GM23338 (cell line): ENCODE data around the gene AMPD3. TPM values are rescaled to one million over a fixed set of nuclear protein-coding genes. Genes with fewer than 3 reads are reported as not detected.

ENCODE experiments used
- ATAC-seq: fragments of 200-7000 bp; cut with Tn5 transposase; 3 replicates; pipeline ENCODE4 v1.9.1; 2020
- DNase-seq: peaks from one replicate; pipeline ENCODE4 v3.0.0-alpha.2; 2015; ENCODE audit warnings: low spot score
- H2AFZ ChIP-seq: fragments of 200-600 bp; sonication (generic); 2 replicates; pipeline ENCODE4 v1.8.0; 2016; ENCODE audit warnings: antibody characterized with exemption, mild to moderate bottlenecking, moderate library complexity
- H3F3A ChIP-seq: fragments of 200-600 bp; sonication (generic); replicated peaks from 2 replicates; pipeline ENCODE4 v1.8.0; 2017; ENCODE audit warnings: antibody characterized with exemption, mixed run types, low read depth
- H3K27ac ChIP-seq: fragments of 200-600 bp; sonication (generic); 2 replicates; pipeline ENCODE4 v1.6.1; 2016; ENCODE audit warnings: low read depth
- H3K27me3 ChIP-seq: fragments of 200-600 bp; sonication (generic); 2 replicates; pipeline ENCODE4 v1.8.0; 2016; ENCODE audit warnings: mild to moderate bottlenecking, mixed run types, moderate library complexity; ENCODE audit not compliant: insufficient read depth
- H3K36me3 ChIP-seq: fragments of 200-600 bp; sonication (generic); 2 replicates; pipeline ENCODE4 v1.8.0; 2016; ENCODE audit warnings: mild to moderate bottlenecking; ENCODE audit not compliant: insufficient read depth
- H3K4me1 ChIP-seq: fragments of 200-600 bp; sonication (generic); 2 replicates; pipeline ENCODE4 v1.8.0; 2016; ENCODE audit warnings: mild to moderate bottlenecking, moderate library complexity; ENCODE audit not compliant: insufficient read depth
- H3K4me2 ChIP-seq: fragments of 200-600 bp; sonication (generic); 2 replicates; pipeline ENCODE4 v1.7.1; 2017; ENCODE audit warnings: mixed run types
- H3K4me3 ChIP-seq: fragments of 200-600 bp; sonication (generic); 2 replicates; pipeline ENCODE4 v1.6.1; 2016; ENCODE audit warnings: mixed run types
- H3K79me2 ChIP-seq: fragments of 200-600 bp; sonication (generic); replicated peaks from 2 replicates; pipeline ENCODE4 v1.8.0; 2017; ENCODE audit warnings: mild to moderate bottlenecking; ENCODE audit not compliant: insufficient read depth
- H3K9me2 ChIP-seq: fragments of 200-600 bp; sonication (generic); 2 replicates; pipeline ENCODE4 v1.8.0; 2017; ENCODE audit not compliant: insufficient read depth
- H4K20me1 ChIP-seq: fragments of 200-600 bp; sonication (generic); replicated peaks from 2 replicates; pipeline ENCODE4 v1.8.0; 2017; ENCODE audit warnings: mild to moderate bottlenecking; ENCODE audit not compliant: insufficient read depth
- H3K27ac Mint-ChIP-seq: 2 replicates; pipeline ENCODE4 v1.8.0; 2020; ENCODE audit warnings: inconsistent platforms, mild to moderate bottlenecking, moderate library complexity, mixed read lengths
- H3K27me3 Mint-ChIP-seq: 3 replicates; pipeline ENCODE4 v1.8.0; 2022; ENCODE audit warnings: low read depth, mild to moderate bottlenecking, moderate library complexity, mixed read lengths, inconsistent platforms; ENCODE audit not compliant: insufficient read depth, poor library complexity
- H3K36me3 Mint-ChIP-seq: 3 replicates; pipeline ENCODE4 v1.8.0; 2021; ENCODE audit warnings: low read depth, mild to moderate bottlenecking, inconsistent platforms, moderate library complexity, mixed read lengths
- H3K4me1 Mint-ChIP-seq: 3 replicates; pipeline ENCODE4 v1.8.0; 2020; ENCODE audit warnings: mild to moderate bottlenecking, inconsistent platforms, mixed read lengths
- H3K4me3 Mint-ChIP-seq: 3 replicates; pipeline ENCODE4 v1.8.0; 2021; ENCODE audit warnings: moderate library complexity, mild to moderate bottlenecking, inconsistent platforms, mixed read lengths
- H3K9me3 Mint-ChIP-seq: 3 replicates; pipeline ENCODE4 v1.8.0; 2020; ENCODE audit warnings: moderate library complexity, mild to moderate bottlenecking, inconsistent platforms, mixed read lengths
- CREB1 ChIP-seq: fragments of 250-450 bp; sonication (Bioruptor Pico); IDR thresholded peaks from 2 replicates; pipeline ENCODE4 v1.5.0; 2020; ENCODE audit warnings: low read depth, mild to moderate bottlenecking, moderate library complexity
- CTCF ChIP-seq, 2 experiments: fragments of 200-600 bp in 1 of 2; sonication (generic) in 1 of 2; conservative IDR thresholded peaks; 2 replicates each; pipeline versions ENCODE4 v1.5.1 to v1.6.1; 2016 to 2017; ENCODE audit warnings: antibody characterized with exemption in 2 of 2, low read depth in 2 of 2, mild to moderate bottlenecking in 2 of 2, moderate library complexity in 1 of 2
- EZH2 ChIP-seq: fragments of 200-600 bp; sonication (generic); IDR thresholded peaks from one replicate; pipeline ENCODE4 v1.8.0; 2017; ENCODE audit warnings: antibody characterized with exemption, mild to moderate bottlenecking, low read depth; ENCODE audit not compliant: unreplicated experiment
- EZH2phosphoT487 ChIP-seq: fragments of 200-600 bp; sonication (generic); IDR thresholded peaks from one replicate; pipeline ENCODE4 v1.8.1; 2018; ENCODE audit warnings: antibody characterized with exemption; ENCODE audit not compliant: unreplicated experiment
- JUNB ChIP-seq: IDR thresholded peaks from one replicate; pipeline ENCODE4 v1.6.1; 2016; ENCODE audit warnings: antibody characterized with exemption; ENCODE audit not compliant: unreplicated experiment
- NANOG ChIP-seq: IDR thresholded peaks from 2 replicates; pipeline ENCODE4 v1.6.1; 2016; ENCODE audit warnings: antibody characterized with exemption, borderline replicate concordance
- POLR2AphosphoS5 ChIP-seq: IDR thresholded peaks from 2 replicates; pipeline ENCODE4 v1.6.1; 2016; ENCODE audit warnings: antibody characterized with exemption, low read depth
- STAT1 ChIP-seq: IDR thresholded peaks from one replicate; pipeline ENCODE4 v1.6.1; 2016; ENCODE audit warnings: antibody characterized with exemption; ENCODE audit not compliant: unreplicated experiment
- ZNF114 ChIP-seq: fragments of 250-450 bp; sonication (Bioruptor Pico); IDR thresholded peaks from 2 replicates; pipeline ENCODE4 v1.5.0; 2020; ENCODE audit warnings: mild to moderate bottlenecking, moderate library complexity
- ZNF331 ChIP-seq: fragments of 250-450 bp; sonication (Bioruptor Pico); IDR thresholded peaks from 2 replicates; pipeline ENCODE4 v1.5.0; 2020; ENCODE audit warnings: low read depth, mild to moderate bottlenecking, moderate library complexity
- ZNF462 ChIP-seq: fragments of 250-450 bp; sonication (Bioruptor Pico); IDR thresholded peaks from 2 replicates; pipeline ENCODE4 v1.5.0; 2020; ENCODE audit warnings: mild to moderate bottlenecking, moderate library complexity
- long read RNA-seq: library from polyadenylated mRNA; unstranded; transcript quantifications from one replicate; pipeline ENCODE4 v2.0.0, GENCODE V29; 2020; ENCODE audit not compliant: unreplicated experiment
- polyA plus RNA-seq: library from polyadenylated mRNA; unstranded; fragments of >200 nt; fragmentation: Nextera tagmentation; extraction: Ambion mirVana; gene quantifications from 2 replicates; pipeline ENCODE4 v1.2.1, GENCODE V29; 2016
- total RNA-seq: library from RNA; depleted of rRNA; stranded (reverse); fragments of >200 nt; shearing (Covaris generic); gene quantifications from 2 replicates; pipeline ENCODE4 v1.2.3, GENCODE V29; 2014; rRNA removed
- TF ChIP-seq, protein P1 (sequence below): IDR thresholded peaks from one replicate; pipeline ENCODE4 v1.6.1; 2018; ENCODE audit warnings: antibody characterized with exemption; ENCODE audit not compliant: unreplicated experiment
- TF ChIP-seq, protein P2 (sequence below): IDR thresholded peaks from 2 replicates; pipeline ENCODE4 v1.6.1; 2016; ENCODE audit warnings: antibody characterized with exemption

Gene AMPD3
- total RNA-seq (1.8 and 2.1 TPM in 2 replicates), polyA plus RNA-seq (1.6 and 1.7 TPM in 2 replicates)
- long read RNA-seq, partial matches to known transcripts = 0 of 1 reads
- long read RNA-seq, other reads (novel, unspliced or antisense) = 1 of 1 reads

GRCh38 chr11:10454878-10455631 is at the start of gene AMPD3:
AMPD3 (plus strand) TSS chr11:10455264; CDS start chr11:10461520, 6,256 bp downstream.
- H3K27me3 ChIP-seq = peaks cover 19% of the 10 kb centered on the region
- no peaks in the 10 kb centered on the region for H3K9me2 ChIP-seq
- H3K4me1 Mint-ChIP-seq = peaks cover 37% of the 10 kb centered on the region
- H3K27ac Mint-ChIP-seq = peak within 1 kb of the TSS; percentile 40; the same call in 1 of the 2 replicates
- H3K9me3 Mint-ChIP-seq = no peaks in the 10 kb centered on the region
- H3K4me1 ChIP-seq = peaks cover 12% of the 10 kb centered on the region
- peak within 1 kb of the TSS; percentile 44; the same call in 2 of the 3 replicates for H3K4me3 Mint-ChIP-seq
- peak; percentile 24 for DNase-seq
- 0 out of 2 replicates have a peak within 1 kb of the TSS, but pooled peaks have one; percentile 45 for H3K27ac ChIP-seq
- peaks cover 29% of the 10 kb centered on the region for H3K27me3 Mint-ChIP-seq
- H3K36me3 ChIP-seq = no peaks in the 10 kb centered on the region
- H3F3A ChIP-seq = no peaks in the 10 kb centered on the region
- peak; percentile 4; the same call in 2 of the 3 replicates for ATAC-seq
- 0 out of 2 replicates have a peak within 1 kb of the TSS, but pooled peaks have one; percentile 23 for H3K4me3 ChIP-seq
- no peak for TF ChIP-seq CTCF (conservative IDR thresholded peaks at IDR 0.05; ENCODE audit: low read depth in 2 of 2)
- TF ChIP-seq EZH2phosphoT487 = no peak
- TF ChIP-seq, protein P1, sequence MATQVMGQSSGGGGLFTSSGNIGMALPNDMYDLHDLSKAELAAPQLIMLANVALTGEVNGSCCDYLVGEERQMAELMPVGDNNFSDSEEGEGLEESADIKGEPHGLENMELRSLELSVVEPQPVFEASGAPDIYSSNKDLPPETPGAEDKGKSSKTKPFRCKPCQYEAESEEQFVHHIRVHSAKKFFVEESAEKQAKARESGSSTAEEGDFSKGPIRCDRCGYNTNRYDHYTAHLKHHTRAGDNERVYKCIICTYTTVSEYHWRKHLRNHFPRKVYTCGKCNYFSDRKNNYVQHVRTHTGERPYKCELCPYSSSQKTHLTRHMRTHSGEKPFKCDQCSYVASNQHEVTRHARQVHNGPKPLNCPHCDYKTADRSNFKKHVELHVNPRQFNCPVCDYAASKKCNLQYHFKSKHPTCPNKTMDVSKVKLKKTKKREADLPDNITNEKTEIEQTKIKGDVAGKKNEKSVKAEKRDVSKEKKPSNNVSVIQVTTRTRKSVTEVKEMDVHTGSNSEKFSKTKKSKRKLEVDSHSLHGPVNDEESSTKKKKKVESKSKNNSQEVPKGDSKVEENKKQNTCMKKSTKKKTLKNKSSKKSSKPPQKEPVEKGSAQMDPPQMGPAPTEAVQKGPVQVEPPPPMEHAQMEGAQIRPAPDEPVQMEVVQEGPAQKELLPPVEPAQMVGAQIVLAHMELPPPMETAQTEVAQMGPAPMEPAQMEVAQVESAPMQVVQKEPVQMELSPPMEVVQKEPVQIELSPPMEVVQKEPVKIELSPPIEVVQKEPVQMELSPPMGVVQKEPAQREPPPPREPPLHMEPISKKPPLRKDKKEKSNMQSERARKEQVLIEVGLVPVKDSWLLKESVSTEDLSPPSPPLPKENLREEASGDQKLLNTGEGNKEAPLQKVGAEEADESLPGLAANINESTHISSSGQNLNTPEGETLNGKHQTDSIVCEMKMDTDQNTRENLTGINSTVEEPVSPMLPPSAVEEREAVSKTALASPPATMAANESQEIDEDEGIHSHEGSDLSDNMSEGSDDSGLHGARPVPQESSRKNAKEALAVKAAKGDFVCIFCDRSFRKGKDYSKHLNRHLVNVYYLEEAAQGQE = no peak
- no peak for TF ChIP-seq EZH2
- no peak for TF ChIP-seq POLR2AphosphoS5
- no peak for TF ChIP-seq ZNF462 (CRISPR knock-in tag)
- TF ChIP-seq NANOG = no peak
- no peak for TF ChIP-seq ZNF114 (CRISPR knock-in tag)
- no peak for TF ChIP-seq CREB1 (CRISPR knock-in tag)
- no peak for TF ChIP-seq STAT1
- TF ChIP-seq ZNF331 (CRISPR knock-in tag) = no peak
- no peak for TF ChIP-seq JUNB
- TF ChIP-seq, protein P2, sequence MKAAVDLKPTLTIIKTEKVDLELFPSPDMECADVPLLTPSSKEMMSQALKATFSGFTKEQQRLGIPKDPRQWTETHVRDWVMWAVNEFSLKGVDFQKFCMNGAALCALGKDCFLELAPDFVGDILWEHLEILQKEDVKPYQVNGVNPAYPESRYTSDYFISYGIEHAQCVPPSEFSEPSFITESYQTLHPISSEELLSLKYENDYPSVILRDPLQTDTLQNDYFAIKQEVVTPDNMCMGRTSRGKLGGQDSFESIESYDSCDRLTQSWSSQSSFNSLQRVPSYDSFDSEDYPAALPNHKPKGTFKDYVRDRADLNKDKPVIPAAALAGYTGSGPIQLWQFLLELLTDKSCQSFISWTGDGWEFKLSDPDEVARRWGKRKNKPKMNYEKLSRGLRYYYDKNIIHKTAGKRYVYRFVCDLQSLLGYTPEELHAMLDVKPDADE = no peak
- H3K36me3 Mint-ChIP-seq = no peaks in the 10 kb centered on the region
- no peaks in the 10 kb centered on the region for H4K20me1 ChIP-seq
- peak within 1 kb of the TSS; percentile 62 for H3K4me2 ChIP-seq
- no peaks in the 10 kb centered on the region for H3K79me2 ChIP-seq
- H2AFZ ChIP-seq = peak within 1 kb of the TSS; percentile 88
